ENCODE data around the gene RELN. TPM values are rescaled to one million over a fixed set of nuclear protein-coding genes. Genes with fewer than 3 reads are reported as not detected.

Gene RELN
- total and polyA plus RNA-seq, 2 of the 13 experiments (the other 11 are each of a cell fraction or from before 2014, with no cell fraction given) = 315 to 332 TPM

DNA sequence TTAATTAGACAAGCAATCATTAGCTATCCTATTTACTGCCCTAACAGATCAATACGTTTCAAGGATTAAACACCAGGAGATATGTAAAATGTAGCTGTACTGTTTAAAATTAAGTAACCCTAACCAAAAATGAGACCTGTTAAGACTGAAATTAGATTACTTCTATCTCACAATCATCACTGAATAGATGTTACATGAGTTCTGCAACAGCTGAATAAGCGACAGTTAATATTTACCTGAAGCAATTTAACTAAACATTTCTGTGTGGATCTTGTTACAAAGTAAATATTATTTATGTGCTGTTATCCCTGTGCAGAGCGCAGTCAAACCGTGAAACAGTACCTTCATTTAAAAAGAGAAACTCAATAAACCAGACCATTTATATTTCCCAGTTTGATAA, 122.5 kb downstream of the RELN start (continued):
- TF ChIP-seq, protein P1, sequence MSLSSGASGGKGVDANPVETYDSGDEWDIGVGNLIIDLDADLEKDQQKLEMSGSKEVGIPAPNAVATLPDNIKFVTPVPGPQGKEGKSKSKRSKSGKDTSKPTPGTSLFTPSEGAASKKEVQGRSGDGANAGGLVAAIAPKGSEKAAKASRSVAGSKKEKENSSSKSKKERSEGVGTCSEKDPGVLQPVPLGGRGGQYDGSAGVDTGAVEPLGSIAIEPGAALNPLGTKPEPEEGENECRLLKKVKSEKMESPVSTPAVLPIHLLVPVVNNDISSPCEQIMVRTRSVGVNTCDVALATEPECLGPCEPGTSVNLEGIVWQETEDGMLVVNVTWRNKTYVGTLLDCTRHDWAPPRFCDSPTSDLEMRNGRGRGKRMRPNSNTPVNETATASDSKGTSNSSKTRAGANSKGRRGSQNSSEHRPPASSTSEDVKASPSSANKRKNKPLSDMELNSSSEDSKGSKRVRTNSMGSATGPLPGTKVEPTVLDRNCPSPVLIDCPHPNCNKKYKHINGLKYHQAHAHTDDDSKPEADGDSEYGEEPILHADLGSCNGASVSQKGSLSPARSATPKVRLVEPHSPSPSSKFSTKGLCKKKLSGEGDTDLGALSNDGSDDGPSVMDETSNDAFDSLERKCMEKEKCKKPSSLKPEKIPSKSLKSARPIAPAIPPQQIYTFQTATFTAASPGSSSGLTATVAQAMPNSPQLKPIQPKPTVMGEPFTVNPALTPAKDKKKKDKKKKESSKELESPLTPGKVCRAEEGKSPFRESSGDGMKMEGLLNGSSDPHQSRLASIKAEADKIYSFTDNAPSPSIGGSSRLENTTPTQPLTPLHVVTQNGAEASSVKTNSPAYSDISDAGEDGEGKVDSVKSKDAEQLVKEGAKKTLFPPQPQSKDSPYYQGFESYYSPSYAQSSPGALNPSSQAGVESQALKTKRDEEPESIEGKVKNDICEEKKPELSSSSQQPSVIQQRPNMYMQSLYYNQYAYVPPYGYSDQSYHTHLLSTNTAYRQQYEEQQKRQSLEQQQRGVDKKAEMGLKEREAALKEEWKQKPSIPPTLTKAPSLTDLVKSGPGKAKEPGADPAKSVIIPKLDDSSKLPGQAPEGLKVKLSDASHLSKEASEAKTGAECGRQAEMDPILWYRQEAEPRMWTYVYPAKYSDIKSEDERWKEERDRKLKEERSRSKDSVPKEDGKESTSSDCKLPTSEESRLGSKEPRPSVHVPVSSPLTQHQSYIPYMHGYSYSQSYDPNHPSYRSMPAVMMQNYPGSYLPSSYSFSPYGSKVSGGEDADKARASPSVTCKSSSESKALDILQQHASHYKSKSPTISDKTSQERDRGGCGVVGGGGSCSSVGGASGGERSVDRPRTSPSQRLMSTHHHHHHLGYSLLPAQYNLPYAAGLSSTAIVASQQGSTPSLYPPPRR (CRISPR knock-in tag; IDR thresholded peaks at IDR 0.05; ENCODE audit: borderline replicate concordance) = peak; percentile 90
- no peak for TF ChIP-seq ZNF282 (IDR thresholded peaks at IDR 0.05; ENCODE audit: partially characterized antibody)
- TF ChIP-seq, protein P2, sequence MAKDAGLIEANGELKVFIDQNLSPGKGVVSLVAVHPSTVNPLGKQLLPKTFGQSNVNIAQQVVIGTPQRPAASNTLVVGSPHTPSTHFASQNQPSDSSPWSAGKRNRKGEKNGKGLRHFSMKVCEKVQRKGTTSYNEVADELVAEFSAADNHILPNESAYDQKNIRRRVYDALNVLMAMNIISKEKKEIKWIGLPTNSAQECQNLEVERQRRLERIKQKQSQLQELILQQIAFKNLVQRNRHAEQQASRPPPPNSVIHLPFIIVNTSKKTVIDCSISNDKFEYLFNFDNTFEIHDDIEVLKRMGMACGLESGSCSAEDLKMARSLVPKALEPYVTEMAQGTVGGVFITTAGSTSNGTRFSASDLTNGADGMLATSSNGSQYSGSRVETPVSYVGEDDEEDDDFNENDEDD (CRISPR knock-in tag; IDR thresholded peaks at IDR 0.05; ENCODE audit: borderline replicate concordance) = no peak
- TF ChIP-seq ZNF615 (CRISPR knock-in tag; IDR thresholded peaks at IDR 0.05; ENCODE audit: borderline replicate concordance) = no peak
- no peak for TF ChIP-seq RBM22 (optimal IDR thresholded peaks at IDR 0.05; ENCODE audit: low read length)
- TF ChIP-seq, protein P3, sequence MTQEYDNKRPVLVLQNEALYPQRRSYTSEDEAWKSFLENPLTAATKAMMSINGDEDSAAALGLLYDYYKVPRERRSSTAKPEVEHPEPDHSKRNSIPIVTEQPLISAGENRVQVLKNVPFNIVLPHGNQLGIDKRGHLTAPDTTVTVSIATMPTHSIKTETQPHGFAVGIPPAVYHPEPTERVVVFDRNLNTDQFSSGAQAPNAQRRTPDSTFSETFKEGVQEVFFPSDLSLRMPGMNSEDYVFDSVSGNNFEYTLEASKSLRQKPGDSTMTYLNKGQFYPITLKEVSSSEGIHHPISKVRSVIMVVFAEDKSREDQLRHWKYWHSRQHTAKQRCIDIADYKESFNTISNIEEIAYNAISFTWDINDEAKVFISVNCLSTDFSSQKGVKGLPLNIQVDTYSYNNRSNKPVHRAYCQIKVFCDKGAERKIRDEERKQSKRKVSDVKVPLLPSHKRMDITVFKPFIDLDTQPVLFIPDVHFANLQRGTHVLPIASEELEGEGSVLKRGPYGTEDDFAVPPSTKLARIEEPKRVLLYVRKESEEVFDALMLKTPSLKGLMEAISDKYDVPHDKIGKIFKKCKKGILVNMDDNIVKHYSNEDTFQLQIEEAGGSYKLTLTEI (CRISPR knock-in tag; conservative IDR thresholded peaks at IDR 0.05) = no peak
- no peak for TF ChIP-seq RAD21 (CRISPR knock-in tag; IDR thresholded peaks at IDR 0.05)
- TF ChIP-seq MED1 (CRISPR knock-in tag; IDR thresholded peaks at IDR 0.05) = peak; percentile 32; the same call in 1 of the 2 replicates
- TF ChIP-seq PCBP1 (IDR thresholded peaks at IDR 0.05; ENCODE audit: borderline replicate concordance, low read depth, low read length) = no peak
- no peak for TF ChIP-seq ZNF24 (IDR thresholded peaks at IDR 0.05)
- TF ChIP-seq, protein P4, sequence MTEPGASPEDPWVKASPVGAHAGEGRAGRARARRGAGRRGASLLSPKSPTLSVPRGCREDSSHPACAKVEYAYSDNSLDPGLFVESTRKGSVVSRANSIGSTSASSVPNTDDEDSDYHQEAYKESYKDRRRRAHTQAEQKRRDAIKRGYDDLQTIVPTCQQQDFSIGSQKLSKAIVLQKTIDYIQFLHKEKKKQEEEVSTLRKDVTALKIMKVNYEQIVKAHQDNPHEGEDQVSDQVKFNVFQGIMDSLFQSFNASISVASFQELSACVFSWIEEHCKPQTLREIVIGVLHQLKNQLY (CRISPR knock-in tag; IDR thresholded peaks at IDR 0.05) = 0 out of 2 replicates have a peak, but pooled peaks have one; percentile 19
- TF ChIP-seq CEBPG (CRISPR knock-in tag; IDR thresholded peaks at IDR 0.05) = peak; percentile 70
- TF ChIP-seq, protein P5, sequence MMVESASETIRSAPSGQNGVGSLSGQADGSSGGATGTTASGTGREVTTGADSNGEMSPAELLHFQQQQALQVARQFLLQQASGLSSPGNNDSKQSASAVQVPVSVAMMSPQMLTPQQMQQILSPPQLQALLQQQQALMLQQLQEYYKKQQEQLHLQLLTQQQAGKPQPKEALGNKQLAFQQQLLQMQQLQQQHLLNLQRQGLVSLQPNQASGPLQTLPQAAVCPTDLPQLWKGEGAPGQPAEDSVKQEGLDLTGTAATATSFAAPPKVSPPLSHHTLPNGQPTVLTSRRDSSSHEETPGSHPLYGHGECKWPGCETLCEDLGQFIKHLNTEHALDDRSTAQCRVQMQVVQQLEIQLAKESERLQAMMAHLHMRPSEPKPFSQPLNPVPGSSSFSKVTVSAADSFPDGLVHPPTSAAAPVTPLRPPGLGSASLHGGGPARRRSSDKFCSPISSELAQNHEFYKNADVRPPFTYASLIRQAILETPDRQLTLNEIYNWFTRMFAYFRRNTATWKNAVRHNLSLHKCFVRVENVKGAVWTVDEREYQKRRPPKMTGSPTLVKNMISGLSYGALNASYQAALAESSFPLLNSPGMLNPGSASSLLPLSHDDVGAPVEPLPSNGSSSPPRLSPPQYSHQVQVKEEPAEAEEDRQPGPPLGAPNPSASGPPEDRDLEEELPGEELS (CRISPR knock-in tag; IDR thresholded peaks at IDR 0.05) = peak; percentile 62; the same call in 1 of the 2 replicates
